Hepatocyte (in vitro differentiated cells): Measurements from ENCODE around the gene STX8. TPM values are rescaled to one million over a fixed set of nuclear protein-coding genes. Genes with fewer than 3 reads are reported as not detected.

Source experiments
- DNase-seq: peaks from one replicate; pipeline ENCODE4 v3.0.0-alpha.2; 2016; ENCODE audit warnings: low spot score
- H2AFZ ChIP-seq: fragments of 200-600 bp; sonication (generic); 2 replicates; pipeline ENCODE4 v1.6.0; 2016; ENCODE audit warnings: antibody characterized with exemption, mild to moderate bottlenecking
- H3K27ac ChIP-seq: fragments of 200-600 bp; sonication (generic); 2 replicates; pipeline ENCODE4 v1.5.1; 2016; ENCODE audit warnings: mild to moderate bottlenecking
- H3K27me3 ChIP-seq: fragments of 200-600 bp; sonication (generic); 2 replicates; pipeline ENCODE4 v1.6.1; 2016
- H3K36me3 ChIP-seq: fragments of 200-600 bp; sonication (generic); replicated peaks from 2 replicates; pipeline ENCODE4 v1.5.1; 2016; ENCODE audit warnings: low read depth; ENCODE audit not compliant: insufficient read depth
- H3K4me1 ChIP-seq: fragments of 200-600 bp; sonication (generic); 2 replicates; pipeline ENCODE4 v1.5.1; 2016; ENCODE audit warnings: mild to moderate bottlenecking, moderate library complexity; ENCODE audit not compliant: insufficient read depth
- H3K4me2 ChIP-seq: fragments of 200-600 bp; sonication (generic); 2 replicates; pipeline ENCODE4 v1.6.0; 2016
- H3K4me3 ChIP-seq: fragments of 200-600 bp; sonication (generic); 2 replicates; pipeline ENCODE4 v1.5.1; 2016; ENCODE audit warnings: mild to moderate bottlenecking
- H3K79me2 ChIP-seq: fragments of 200-600 bp; sonication (generic); 2 replicates; pipeline ENCODE4 v1.6.0; 2017; ENCODE audit warnings: mild to moderate bottlenecking
- H3K9me2 ChIP-seq: fragments of 200-600 bp; sonication (generic); replicated peaks from 2 replicates; pipeline ENCODE4 v1.6.0; 2017; ENCODE audit warnings: mild to moderate bottlenecking; ENCODE audit not compliant: insufficient read depth
- H3K9me3 ChIP-seq: fragments of 200-600 bp; sonication (generic); 2 replicates; pipeline ENCODE4 v1.5.1; 2016; ENCODE audit warnings: low read depth, mild to moderate bottlenecking
- H4K20me1 ChIP-seq: fragments of 200-600 bp; sonication (generic); 2 replicates; pipeline ENCODE4 v1.6.0; 2016; ENCODE audit warnings: mild to moderate bottlenecking; ENCODE audit not compliant: insufficient read depth, poor library complexity, severe bottlenecking
- EZH2 ChIP-seq: fragments of 200-600 bp; sonication (generic); IDR thresholded peaks from 2 replicates; pipeline ENCODE4 v1.6.1; 2016; ENCODE audit warnings: antibody characterized with exemption, mild to moderate bottlenecking, borderline replicate concordance
- EZH2phosphoT487 ChIP-seq: fragments of 200-600 bp; sonication (generic); IDR thresholded peaks from one replicate; pipeline ENCODE4 v1.6.1; 2018; ENCODE audit warnings: antibody characterized with exemption, mild to moderate bottlenecking, low read depth, moderate library complexity; ENCODE audit not compliant: unreplicated experiment, severe bottlenecking
- WGBS: methylation state at CpG from one replicate; pipeline ENCODE4 v1.1.6; 2016; ENCODE audit warnings: low lambda C conversion rate; ENCODE audit errors: missing lambda C conversion rate; 5-methylcytosine and 5-hydroxymethylcytosine counted together
- polyA plus RNA-seq: library from polyadenylated mRNA; unstranded; fragments of >200 nt; fragmentation: Nextera tagmentation; extraction: Ambion mirVana; gene quantifications from 2 replicates; pipeline ENCODE4 v1.2.1, GENCODE V29; 2016
- total RNA-seq: library from RNA; depleted of rRNA; stranded (reverse); fragments of >200 nt; gene quantifications from 2 replicates; pipeline ENCODE4 v1.2.3, GENCODE V29; 2014
- TF ChIP-seq, protein P1 (sequence below): fragments of 200-600 bp; sonication (generic); IDR thresholded peaks from 2 replicates; pipeline ENCODE4 v1.5.1; 2016; ENCODE audit warnings: antibody characterized with exemption, mild to moderate bottlenecking; ENCODE audit not compliant: poor library complexity

The STX8 gene
- total and polyA plus RNA-seq, 2 experiments from 2014 or later: 40.6 to 64.7 TPM

DNA sequence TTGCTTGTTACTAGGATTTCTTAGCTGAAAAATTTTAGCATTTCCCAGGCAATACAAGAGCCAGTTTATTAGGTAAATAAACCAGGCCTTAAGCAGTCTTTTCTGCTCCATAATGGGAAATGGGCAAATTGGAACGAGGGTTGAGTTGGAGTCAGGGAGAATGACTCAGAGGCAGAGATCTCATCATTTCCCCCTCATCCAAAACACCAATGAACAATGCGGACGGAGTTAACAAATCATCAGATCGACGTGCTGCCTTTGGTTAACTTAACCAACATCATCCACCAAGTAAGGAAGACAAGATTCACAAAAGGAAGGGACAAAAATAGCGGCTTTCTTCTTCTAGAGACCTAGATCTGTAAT, 243.5 kb downstream of the STX8 start:
- TF ChIP-seq EZH2 (no peak), EZH2phosphoT487 (no peak)
- TF ChIP-seq, protein P1, sequence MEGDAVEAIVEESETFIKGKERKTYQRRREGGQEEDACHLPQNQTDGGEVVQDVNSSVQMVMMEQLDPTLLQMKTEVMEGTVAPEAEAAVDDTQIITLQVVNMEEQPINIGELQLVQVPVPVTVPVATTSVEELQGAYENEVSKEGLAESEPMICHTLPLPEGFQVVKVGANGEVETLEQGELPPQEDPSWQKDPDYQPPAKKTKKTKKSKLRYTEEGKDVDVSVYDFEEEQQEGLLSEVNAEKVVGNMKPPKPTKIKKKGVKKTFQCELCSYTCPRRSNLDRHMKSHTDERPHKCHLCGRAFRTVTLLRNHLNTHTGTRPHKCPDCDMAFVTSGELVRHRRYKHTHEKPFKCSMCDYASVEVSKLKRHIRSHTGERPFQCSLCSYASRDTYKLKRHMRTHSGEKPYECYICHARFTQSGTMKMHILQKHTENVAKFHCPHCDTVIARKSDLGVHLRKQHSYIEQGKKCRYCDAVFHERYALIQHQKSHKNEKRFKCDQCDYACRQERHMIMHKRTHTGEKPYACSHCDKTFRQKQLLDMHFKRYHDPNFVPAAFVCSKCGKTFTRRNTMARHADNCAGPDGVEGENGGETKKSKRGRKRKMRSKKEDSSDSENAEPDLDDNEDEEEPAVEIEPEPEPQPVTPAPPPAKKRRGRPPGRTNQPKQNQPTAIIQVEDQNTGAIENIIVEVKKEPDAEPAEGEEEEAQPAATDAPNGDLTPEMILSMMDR: no peak
- H3K9me3 ChIP-seq: peaks cover 3% of the 10 kb centered on the region
- H3K4me1 ChIP-seq: no peaks in the 10 kb centered on the region
- H3K27me3 ChIP-seq: no peaks in the 10 kb centered on the region
- no peak overlapping the region for H3K27ac ChIP-seq
- 93% methylated on average over 6 of the region's 6 CpGs for WGBS
- no peak overlapping the region for H3K4me2 ChIP-seq
- H3K79me2 ChIP-seq: no peaks in the 10 kb centered on the region
- no peak overlapping the region for H2AFZ ChIP-seq
- H3K9me2 ChIP-seq: no peaks in the 10 kb centered on the region
- no peak overlapping the region for H3K4me3 ChIP-seq
- H3K36me3 ChIP-seq: no peaks in the 10 kb centered on the region
- DNase-seq: no peak
- no peaks in the 10 kb centered on the region for H4K20me1 ChIP-seq

DNA sequence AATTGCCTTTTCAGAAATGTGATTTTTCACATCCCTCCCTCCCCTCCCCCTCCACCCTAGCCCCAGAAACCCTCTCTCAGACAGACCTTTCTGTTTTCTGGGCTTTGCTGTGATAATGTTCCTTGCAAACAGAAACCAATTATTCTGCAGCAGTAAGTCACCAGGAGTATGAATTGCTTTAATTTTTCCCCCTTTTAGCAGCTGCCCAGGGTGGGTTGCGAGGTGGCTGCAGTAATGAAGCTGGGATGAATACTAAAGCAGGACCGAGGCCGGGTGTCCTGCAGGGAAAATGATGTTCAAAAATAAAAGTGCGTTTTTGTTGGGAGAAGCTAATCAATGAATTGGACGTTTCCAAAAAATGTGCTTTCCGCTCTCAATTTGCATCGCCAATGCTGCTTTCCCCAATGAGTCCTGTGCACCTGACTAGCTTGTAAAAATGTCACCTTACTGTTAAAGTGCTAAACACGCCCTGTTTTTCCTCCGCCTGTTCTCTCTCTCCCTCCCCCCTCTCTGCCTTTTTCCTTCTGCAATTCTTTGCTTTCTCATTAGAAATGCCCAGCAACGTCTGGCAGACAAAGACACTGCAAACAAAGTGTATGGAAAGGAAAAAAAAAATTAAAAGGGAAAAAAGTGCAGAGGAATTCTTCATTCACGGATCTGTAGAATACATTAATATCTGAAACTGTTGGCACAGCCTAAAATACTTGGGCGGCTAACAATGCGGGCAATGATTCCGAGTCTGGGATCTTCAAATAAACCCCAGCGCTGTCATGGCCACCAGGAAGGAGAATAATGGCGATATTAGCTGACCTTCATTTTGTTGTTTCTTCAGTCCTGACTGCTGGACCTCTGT, 244.1 kb downstream of the STX8 start:
- WGBS: 80% methylated on average over 16 of the region's 16 CpGs
- Histone ChIP-seq H3K9me3 (peaks cover 3% of the 10 kb centered on the region), H3K4me1 (no peaks in the 10 kb centered on the region), H3K4me2 (no peak overlapping the region), H3K4me3 (no peak overlapping the region), H3K27ac (no peak overlapping the region), H3K79me2 (no peaks in the 10 kb centered on the region), H3K27me3 (no peaks in the 10 kb centered on the region), H3K9me2 (no peaks in the 10 kb centered on the region), H3K36me3 (no peaks in the 10 kb centered on the region), H4K20me1 (no peaks in the 10 kb centered on the region), H2AFZ (no peak overlapping the region)
- TF ChIP-seq EZH2phosphoT487 (no peak), EZH2 (no peak)
- TF ChIP-seq, protein P1: no peak
- DNase-seq: no peak

DNA sequence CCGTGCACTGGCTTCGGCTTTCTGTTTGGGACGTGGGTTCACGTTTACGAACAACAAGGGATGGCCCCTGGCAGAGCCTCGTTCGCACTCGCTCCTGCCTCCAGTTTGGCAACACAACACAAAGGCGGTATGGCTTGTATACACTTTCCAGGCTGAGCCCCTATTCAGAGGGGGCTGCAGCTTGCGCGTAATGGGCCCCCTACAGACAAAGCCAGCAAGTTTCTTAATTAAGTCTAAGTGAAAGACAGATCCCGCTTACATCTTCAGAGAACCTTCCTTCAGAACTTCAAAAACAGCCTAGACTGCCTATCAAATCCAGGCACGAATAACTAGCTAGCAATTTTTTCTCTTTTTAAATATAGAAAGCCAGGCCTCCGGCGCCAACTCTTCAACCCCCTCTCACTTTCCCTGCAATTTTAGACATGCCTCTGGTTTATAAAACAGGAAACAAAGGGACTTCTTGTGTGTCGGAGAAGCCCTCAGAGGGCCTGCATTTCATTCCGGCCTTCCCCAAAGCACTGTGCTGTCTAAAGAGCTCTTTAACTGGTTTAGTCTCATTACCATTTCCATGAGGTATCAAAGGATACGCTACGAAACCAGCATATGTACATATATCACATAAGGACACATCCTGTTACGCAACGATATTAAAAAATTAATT, 244.9 kb downstream of the STX8 start:
- no peak overlapping the region for H2AFZ ChIP-seq
- no peak overlapping the region for H3K4me2 ChIP-seq
- DNase-seq: no peak
- H3K4me1 ChIP-seq: no peaks in the 10 kb centered on the region
- H3K9me3 ChIP-seq: peaks cover 3% of the 10 kb centered on the region
- no peaks in the 10 kb centered on the region for H3K36me3 ChIP-seq
- H4K20me1 ChIP-seq: no peaks in the 10 kb centered on the region
- WGBS: 77% methylated on average over 21 of the region's 21 CpGs
- H3K9me2 ChIP-seq: no peaks in the 10 kb centered on the region
- TF ChIP-seq, protein P1: no peak
- TF ChIP-seq EZH2phosphoT487 (no peak), EZH2 (no peak)
- no peaks in the 10 kb centered on the region for H3K27me3 ChIP-seq
- no peaks in the 10 kb centered on the region for H3K79me2 ChIP-seq
- no peak overlapping the region for H3K4me3 ChIP-seq
- H3K27ac ChIP-seq: no peak overlapping the region
